Renal cortex interstitium (tissue), 11 donors: ENCODE data around the gene GRWD1. TPM values are rescaled to one million over a fixed set of nuclear protein-coding genes. Genes with fewer than 3 reads are reported as not detected.

ENCODE experiments used
- DNase-seq, 11 donors: peaks; one replicate each; pipeline ENCODE4 v3.0.0-alpha.2; 2013; ENCODE audit warnings: low read depth in 9 of 11, low spot score in 4 of 11; ENCODE audit errors: extremely low read depth in 1 of 11
- polyA plus RNA-seq, 3 donors: library from polyadenylated mRNA; unstranded; fragments of 120-200 nt; gene quantifications; one replicate each; pipeline ENCODE4 v1.2.1, GENCODE V29; 2013; ENCODE audit not compliant: insufficient read length in 3 of 3

The GRWD1 gene
- polyA plus RNA-seq, 3 donors = 21.7 to 34.6 (median 24.7) TPM

DNA sequence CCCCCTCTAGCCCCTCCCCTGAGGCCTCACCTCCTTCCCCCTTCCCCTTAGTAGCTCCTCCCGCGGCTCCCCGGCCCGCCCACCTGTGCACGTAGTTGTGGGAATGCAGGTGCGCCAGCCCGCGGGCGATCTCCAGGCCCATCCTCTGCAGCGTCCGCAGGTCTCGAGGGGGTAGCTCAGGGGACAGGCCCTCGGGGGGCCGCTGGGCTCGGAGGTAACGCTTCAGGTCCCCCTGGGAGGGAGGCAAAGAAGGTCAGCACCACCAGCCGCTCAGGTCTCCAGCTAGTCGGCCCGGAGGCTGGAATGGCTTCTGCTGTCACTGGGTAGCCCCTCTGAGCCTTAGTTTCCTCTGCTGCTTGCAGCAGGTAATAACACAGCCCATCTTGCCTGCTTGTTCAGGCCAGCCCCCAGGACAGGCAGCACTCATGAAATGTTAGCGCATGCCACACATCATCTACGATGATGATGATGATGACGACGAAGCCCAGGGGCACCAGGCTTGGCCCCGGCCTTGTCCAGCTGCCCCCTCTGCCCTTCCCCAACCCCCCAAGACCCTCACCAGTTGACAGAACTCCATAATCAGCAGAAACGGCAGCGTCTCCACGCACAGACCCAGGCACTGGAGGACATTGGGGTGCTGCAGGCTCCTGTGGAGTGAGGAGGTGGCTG lies 56.7 kb downstream of the GRWD1 start:
- DNase-seq = no peak

DNA sequence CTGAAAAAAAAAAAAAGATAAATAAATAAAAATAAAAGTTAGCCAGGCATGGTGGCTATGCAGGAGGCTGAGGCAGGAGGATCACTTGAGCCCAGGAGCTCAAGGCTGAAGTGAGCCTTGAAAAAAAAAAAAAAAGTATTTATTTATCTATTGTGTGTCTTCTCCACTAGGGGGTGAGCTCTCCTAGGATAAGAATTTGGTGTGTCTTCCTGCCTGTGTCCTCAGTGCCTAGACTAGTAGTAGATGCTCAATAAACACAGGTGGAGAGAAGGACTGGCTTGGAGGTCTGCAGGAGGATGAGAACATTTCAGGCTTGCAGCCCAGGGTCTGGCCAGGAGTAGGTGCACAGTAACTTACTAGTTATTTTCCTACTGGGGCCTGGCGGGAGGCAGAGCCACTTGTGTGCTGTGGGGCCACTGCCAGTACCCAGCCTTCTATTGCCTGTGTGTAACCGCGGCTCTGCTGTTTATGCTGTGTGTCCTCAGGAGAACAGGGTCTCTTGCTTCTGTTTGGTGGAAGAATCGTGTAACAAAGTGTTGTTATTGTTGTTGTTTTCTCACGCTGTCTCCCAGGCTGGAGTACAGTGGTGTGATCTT lies 60.5 kb downstream of the GRWD1 start:
- DNase-seq = no peak

Other genes starting within 250 kb of the GRWD1 start
- 10 to 100 TPM; 55.4 to 66.5 (median 56.3) TPM for gene CARD8, start 190.1 kb upstream of the GRWD1 start, polyA plus RNA-seq
- gene ZNF114, start 175.9 kb upstream of the GRWD1 start, polyA plus RNA-seq = 1 to 10 TPM; 5.9 to 8.1 (median 7.6) TPM
- 10 to 100 TPM; 51.0 to 83.1 (median 67.0) TPM for gene EMP3, start 120.4 kb upstream of the GRWD1 start, polyA plus RNA-seq
- gene TMEM143, start 82.0 kb upstream of the GRWD1 start, polyA plus RNA-seq = 10 to 100 TPM in 2 of 3 donors, 1 to 10 TPM in 1; 9.8 to 14.7 (median 11.6) TPM
- gene SYNGR4, start 81.6 kb upstream of the GRWD1 start, polyA plus RNA-seq = under 1 TPM; 0.37 to 0.70 (median 0.41) TPM
- gene KDELR1, start 54.4 kb upstream of the GRWD1 start, polyA plus RNA-seq = 100 to 1,000 TPM; 230 to 246 (median 242) TPM
- gene GRIN2D, start 52.3 kb upstream of the GRWD1 start, polyA plus RNA-seq = under 1 TPM; 0.33 to 0.88 (median 0.71) TPM
- 1 to 10 TPM in 1 of 3 donors, under 1 TPM in 2; 0.58 to 1.3 (median 0.72) TPM for gene KCNJ14, start 9.6 kb downstream of the GRWD1 start, polyA plus RNA-seq
- 10 to 100 TPM; 80.6 to 91.6 (median 86.4) TPM for gene CYTH2, start 23.4 kb downstream of the GRWD1 start, polyA plus RNA-seq
- gene LMTK3, start 65.9 kb downstream of the GRWD1 start, polyA plus RNA-seq = 1 to 10 TPM; 1.8 to 3.8 (median 3.6) TPM
- gene SULT2B1, start 106.2 kb downstream of the GRWD1 start, polyA plus RNA-seq = under 1 TPM; 0.28 to 0.62 (median 0.33) TPM
- gene SPACA4, start 160.8 kb downstream of the GRWD1 start, polyA plus RNA-seq = under 1 TPM in 1 of 3 donors, not detected in 2; 0.26 TPM
- gene FAM83E, start 169.1 kb downstream of the GRWD1 start, polyA plus RNA-seq = 1 to 10 TPM in 2 of 3 donors, under 1 TPM in 1; 0.88 to 1.2 (median 1.1) TPM
- 1,000 to 10,000 TPM; 1,072 to 1,401 (median 1,249) TPM for gene RPL18, start 173.2 kb downstream of the GRWD1 start, polyA plus RNA-seq
- 10 to 100 TPM; 15.8 to 31.8 (median 30.9) TPM for gene SPHK2, start 173.5 kb downstream of the GRWD1 start, polyA plus RNA-seq
- gene DBP, start 191.4 kb downstream of the GRWD1 start, polyA plus RNA-seq = 10 to 100 TPM; 11.2 to 15.9 (median 14.3) TPM
- 10 to 100 TPM; 21.9 to 30.7 (median 29.2) TPM for gene CA11, start 200.2 kb downstream of the GRWD1 start, polyA plus RNA-seq
- gene NTN5, start 227.0 kb downstream of the GRWD1 start, polyA plus RNA-seq = 1 to 10 TPM in 2 of 3 donors, under 1 TPM in 1; 0.68 to 2.4 (median 1.5) TPM
- 1 to 10 TPM; 1.7 to 4.4 (median 1.8) TPM for gene FUT2, start 250.0 kb downstream of the GRWD1 start, polyA plus RNA-seq